ENCODE measurements around the gene DPP10.

DPP10 gene

GRCh38 chr2:115554153-115554552, 1111.7 kb downstream of the DPP10 start:
- no peaks in the 10 kb centered on the region for H4K20me1 ChIP-seq (ENCODE audit: insufficient read depth, low read length)
- H3K27ac ChIP-seq (ENCODE audit: low read length): no peak overlapping the region
- no peak for ATAC-seq (ENCODE audit: insufficient read depth, low read depth)
- H3K4me1 ChIP-seq (ENCODE audit: insufficient read depth, low read length): no peaks in the 10 kb centered on the region
- TF ChIP-seq CTCF (IDR thresholded peaks at IDR 0.05; ENCODE audit: borderline replicate concordance, extremely low read depth, low read length, poor library complexity, severe bottlenecking) (no peak), EZH2 (IDR thresholded peaks at IDR 0.05; ENCODE audit: borderline replicate concordance, low read depth, low read length, severe bottlenecking) (no peak)
- H3K9me3 ChIP-seq (ENCODE audit: insufficient read depth, low read length, severe bottlenecking): no peaks in the 10 kb centered on the region
- no peaks in the 10 kb centered on the region for H3K36me3 ChIP-seq (ENCODE audit: insufficient read depth, low read length)
- H3K27me3 ChIP-seq (ENCODE audit: insufficient read depth, low read length, poor library complexity): no peaks in the 10 kb centered on the region
- no peaks in the 10 kb centered on the region for H3K79me2 ChIP-seq (ENCODE audit: insufficient read depth, low read length)
- no peak overlapping the region for H3K9ac ChIP-seq (ENCODE audit: low read depth, low read length)
- DNase-seq: no peak
- no peak overlapping the region for H3K4me2 ChIP-seq (ENCODE audit: insufficient read depth, low read length)
- no peak overlapping the region for H2AFZ ChIP-seq (ENCODE audit: low read depth, low read length)
- no peak overlapping the region for H3K4me3 ChIP-seq (ENCODE audit: low read depth in 1 of 2, low read length in 2 of 2)

GRCh38 chr2:115558725-115559124, 1116.3 kb downstream of the DPP10 start:
- Histone ChIP-seq H3K79me2 (ENCODE audit: insufficient read depth, low read length) (no peaks in the 10 kb centered on the region), H3K27ac (ENCODE audit: low read length) (no peak overlapping the region), H2AFZ (ENCODE audit: low read depth, low read length) (no peak overlapping the region), H3K27me3 (ENCODE audit: insufficient read depth, low read length, poor library complexity) (no peaks in the 10 kb centered on the region), H3K4me2 (ENCODE audit: insufficient read depth, low read length) (no peak overlapping the region), H3K36me3 (ENCODE audit: insufficient read depth, low read length) (no peaks in the 10 kb centered on the region), H3K4me3 (ENCODE audit: low read depth in 1 of 2, low read length in 2 of 2) (no peak overlapping the region), H3K4me1 (ENCODE audit: insufficient read depth, low read length) (no peaks in the 10 kb centered on the region), H4K20me1 (ENCODE audit: insufficient read depth, low read length) (no peaks in the 10 kb centered on the region), H3K9me3 (ENCODE audit: insufficient read depth, low read length, severe bottlenecking) (no peaks in the 10 kb centered on the region), H3K9ac (ENCODE audit: low read depth, low read length) (no peak overlapping the region)
- ATAC-seq (ENCODE audit: insufficient read depth, low read depth) (no peak), DNase-seq (no peak)
- no peak for TF ChIP-seq CTCF (IDR thresholded peaks at IDR 0.05; ENCODE audit: borderline replicate concordance, extremely low read depth, low read length, poor library complexity, severe bottlenecking)
- TF ChIP-seq EZH2 (IDR thresholded peaks at IDR 0.05; ENCODE audit: borderline replicate concordance, low read depth, low read length, severe bottlenecking): no peak

- H3K27ac ChIP-seq (ENCODE audit: low read length): no peak overlapping the region
- ATAC-seq (ENCODE audit: insufficient read depth, low read depth): no peak
- no peak overlapping the region for H2AFZ ChIP-seq (ENCODE audit: low read depth, low read length)
- no peaks in the 10 kb centered on the region for H3K9me3 ChIP-seq (ENCODE audit: insufficient read depth, low read length, severe bottlenecking)
- H3K4me1 ChIP-seq (ENCODE audit: insufficient read depth, low read length): no peaks in the 10 kb centered on the region
- H3K4me2 ChIP-seq (ENCODE audit: insufficient read depth, low read length): no peak overlapping the region
- H3K36me3 ChIP-seq (ENCODE audit: insufficient read depth, low read length): no peaks in the 10 kb centered on the region
- H3K79me2 ChIP-seq (ENCODE audit: insufficient read depth, low read length): no peaks in the 10 kb centered on the region
- H4K20me1 ChIP-seq (ENCODE audit: insufficient read depth, low read length): no peaks in the 10 kb centered on the region
- H3K9ac ChIP-seq (ENCODE audit: low read depth, low read length): no peak overlapping the region
- no peak overlapping the region for H3K4me3 ChIP-seq (ENCODE audit: low read depth in 1 of 2, low read length in 2 of 2)
- H3K27me3 ChIP-seq (ENCODE audit: insufficient read depth, low read length, poor library complexity): no peaks in the 10 kb centered on the region
- no peak for DNase-seq
- no peak for TF ChIP-seq EZH2 (IDR thresholded peaks at IDR 0.05; ENCODE audit: borderline replicate concordance, low read depth, low read length, severe bottlenecking)
- no peak for TF ChIP-seq CTCF (IDR thresholded peaks at IDR 0.05; ENCODE audit: borderline replicate concordance, extremely low read depth, low read length, poor library complexity, severe bottlenecking)
Measured at GRCh38 chr2:115560666-115561065, 1118.2 kb downstream of the DPP10 start.

- Histone ChIP-seq H3K9ac (ENCODE audit: low read depth, low read length) (no peak overlapping the region), H3K36me3 (ENCODE audit: insufficient read depth, low read length) (no peaks in the 10 kb centered on the region), H3K9me3 (ENCODE audit: insufficient read depth, low read length, severe bottlenecking) (no peaks in the 10 kb centered on the region), H3K27me3 (ENCODE audit: insufficient read depth, low read length, poor library complexity) (no peaks in the 10 kb centered on the region), H3K27ac (ENCODE audit: low read length) (no peak overlapping the region), H3K4me2 (ENCODE audit: insufficient read depth, low read length) (no peak overlapping the region), H4K20me1 (ENCODE audit: insufficient read depth, low read length) (no peaks in the 10 kb centered on the region), H3K79me2 (ENCODE audit: insufficient read depth, low read length) (no peaks in the 10 kb centered on the region), H3K4me1 (ENCODE audit: insufficient read depth, low read length) (no peaks in the 10 kb centered on the region), H3K4me3 (ENCODE audit: low read depth in 1 of 2, low read length in 2 of 2) (no peak overlapping the region), H2AFZ (ENCODE audit: low read depth, low read length) (no peak overlapping the region)
- no peak for DNase-seq
- no peak for ATAC-seq (ENCODE audit: insufficient read depth, low read depth)
- no peak for TF ChIP-seq CTCF (IDR thresholded peaks at IDR 0.05; ENCODE audit: borderline replicate concordance, extremely low read depth, low read length, poor library complexity, severe bottlenecking)
- no peak for TF ChIP-seq EZH2 (IDR thresholded peaks at IDR 0.05; ENCODE audit: borderline replicate concordance, low read depth, low read length, severe bottlenecking)
Measured at GRCh38 chr2:115568643-115569042, 1126.2 kb downstream of the DPP10 start.

All from DND-41 (cell line).